ENCODE results near the gene USP10.
"Not testable (repeated sequence)": the region's sequence is repeated elsewhere in the genome, so short reads cannot be mapped to it uniquely, and the experiment has no call there.

USP10 gene

DNA sequence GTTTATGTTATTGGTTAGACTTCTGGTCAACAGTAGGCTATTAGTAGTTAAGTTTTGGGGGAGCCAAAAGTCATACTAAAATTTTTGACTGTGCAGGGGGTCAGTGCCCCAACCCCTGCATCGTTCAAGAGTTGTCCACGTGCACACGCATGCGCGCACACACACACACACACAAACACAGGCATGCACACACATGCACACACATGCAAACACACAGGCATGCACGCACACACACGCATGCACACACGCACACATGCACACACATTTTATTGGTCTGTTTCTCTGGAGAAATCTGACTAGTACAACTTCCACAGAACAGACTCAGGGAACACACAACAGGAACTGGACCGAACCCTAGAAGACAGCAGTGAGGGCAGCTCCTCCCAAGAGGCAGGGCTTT, 24.4 kb upstream of the USP10 start:
- no peak for DNase-seq

- DNase-seq = no peak
Observed at GRCh38 chr16:84675884-84676283, 23.9 kb upstream of the USP10 start.

DNA sequence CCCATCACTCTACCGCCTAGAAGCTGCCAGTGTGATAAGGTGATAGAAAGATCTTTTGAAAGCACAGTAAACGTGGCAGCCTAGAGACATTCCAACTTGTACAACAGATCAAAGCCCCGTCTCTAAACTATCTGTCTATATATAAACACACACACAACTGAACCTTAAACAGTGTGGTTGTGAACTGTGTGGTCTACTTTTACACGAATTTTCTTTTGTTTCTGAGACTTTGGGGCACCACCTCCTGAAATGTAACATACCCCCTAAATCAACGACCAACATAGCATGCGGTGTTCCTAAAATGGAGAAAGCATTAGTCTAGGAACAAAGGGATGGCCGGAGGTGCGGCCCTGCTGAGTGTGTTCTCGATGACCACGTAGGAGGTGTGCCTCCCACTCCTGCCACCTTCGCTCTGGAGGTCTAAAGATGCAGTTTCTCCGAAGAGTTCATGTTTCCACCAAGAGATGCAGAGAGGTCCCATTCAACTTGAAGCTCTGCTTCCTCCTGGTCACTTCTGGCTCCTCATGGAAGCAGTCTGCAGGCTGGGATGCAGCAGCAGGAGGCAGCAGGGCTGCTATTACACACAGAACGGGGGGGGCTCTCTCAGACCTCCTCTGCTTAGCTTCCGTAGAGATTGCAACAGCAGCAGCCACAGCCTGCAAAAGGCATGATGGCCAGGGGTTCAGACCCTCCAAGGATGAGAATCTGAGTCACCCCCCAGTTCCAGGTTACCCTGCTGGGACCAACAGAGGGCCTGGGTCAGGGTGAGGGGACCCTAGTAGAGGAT, 22.6 kb upstream of the USP10 start:
- no peak for DNase-seq

DNA sequence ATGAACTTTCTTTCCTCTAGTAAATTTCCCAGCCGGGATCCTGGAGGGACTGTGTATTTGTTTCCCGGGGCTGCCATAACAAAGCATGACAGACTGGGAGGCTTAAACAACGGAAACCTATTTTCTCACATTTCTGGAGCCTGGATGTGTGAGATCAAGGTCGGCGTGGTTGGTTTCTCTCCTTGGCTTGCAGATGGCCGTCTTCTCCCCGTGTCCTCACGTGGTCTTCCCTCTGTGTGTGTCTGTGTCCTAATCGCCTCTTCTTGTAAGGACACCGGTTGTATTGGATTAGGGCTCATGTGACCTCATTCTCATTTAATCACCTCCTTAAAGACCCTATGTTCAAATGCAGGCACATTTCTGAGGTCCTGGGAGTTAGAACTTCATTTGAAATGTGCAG, 22.0 kb upstream of the USP10 start:
- DNase-seq = no peak

GRCh38 chr16:84678541-84678940, 21.3 kb upstream of the USP10 start:
- no peak for DNase-seq

DNA sequence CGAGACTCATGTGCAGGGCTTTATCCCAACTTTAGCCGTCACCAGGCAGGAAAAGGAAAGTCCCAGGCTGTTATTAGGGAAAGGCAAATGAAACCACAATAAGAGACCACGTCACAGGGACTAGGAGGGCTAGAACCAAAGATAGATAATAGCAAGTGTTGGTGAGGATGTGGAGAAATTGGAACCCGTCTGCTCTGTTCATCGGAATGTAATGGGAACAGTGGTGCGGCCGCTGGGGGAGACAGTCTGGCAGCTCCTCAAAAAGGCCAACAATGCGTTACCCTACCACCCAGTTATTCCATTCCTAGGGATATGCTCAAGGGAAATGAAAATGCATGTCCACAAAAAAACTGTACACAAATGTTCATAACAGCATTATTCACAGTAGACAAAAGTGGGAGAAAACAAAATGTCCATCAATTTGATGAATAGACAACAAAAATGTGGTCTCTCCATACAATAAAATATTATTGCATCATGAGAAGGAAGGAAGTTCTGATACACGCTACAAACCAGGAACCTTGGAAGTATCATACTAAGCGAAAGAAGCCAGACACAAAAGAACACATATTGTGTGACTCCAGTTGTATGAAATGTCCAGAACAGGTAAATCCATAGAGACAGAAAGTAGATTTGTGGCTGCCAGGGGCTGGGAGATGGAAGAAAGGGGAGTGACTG, 19.5 kb upstream of the USP10 start:
- no peak for DNase-seq

DNA sequence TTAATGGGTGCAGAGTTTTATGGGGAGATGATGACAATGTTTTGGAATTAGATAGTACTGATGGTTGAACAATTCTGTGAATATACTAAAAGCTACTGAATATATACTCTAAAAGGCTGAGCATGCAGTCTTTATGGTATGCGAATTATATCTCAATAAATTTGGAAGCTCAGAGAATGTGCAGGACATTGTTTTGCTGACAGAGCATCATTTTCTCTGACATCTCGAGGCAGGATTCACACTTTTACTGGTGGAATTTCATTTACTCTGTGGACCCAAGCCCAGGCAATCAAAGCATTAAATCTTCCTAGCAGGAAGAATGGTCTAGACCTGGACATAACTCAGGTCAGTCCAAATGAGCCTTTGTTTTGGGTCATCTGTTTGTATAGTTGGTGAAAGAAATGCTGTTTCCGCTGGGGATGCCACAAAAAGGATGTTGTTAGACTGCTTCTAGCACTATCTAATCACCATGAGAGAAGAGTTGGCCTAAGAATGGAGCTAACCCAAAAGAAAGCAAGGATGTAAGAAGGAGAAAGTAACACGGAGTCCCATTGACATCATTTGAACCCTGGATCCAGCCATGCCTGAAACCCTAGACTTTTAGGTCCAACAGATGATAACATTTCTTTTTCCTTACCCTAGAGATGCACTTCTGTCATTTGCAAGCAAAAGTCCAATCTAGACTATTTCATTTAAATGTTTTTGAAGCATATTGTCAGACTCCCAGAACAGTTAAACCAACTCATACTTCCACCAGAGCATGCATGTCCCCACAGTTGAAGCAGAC, 18.8 kb upstream of the USP10 start:
- no peak for DNase-seq

GRCh38 chr16:84683691-84684591, 15.9 kb upstream of the USP10 start:
- DNase-seq = no peak

DNA sequence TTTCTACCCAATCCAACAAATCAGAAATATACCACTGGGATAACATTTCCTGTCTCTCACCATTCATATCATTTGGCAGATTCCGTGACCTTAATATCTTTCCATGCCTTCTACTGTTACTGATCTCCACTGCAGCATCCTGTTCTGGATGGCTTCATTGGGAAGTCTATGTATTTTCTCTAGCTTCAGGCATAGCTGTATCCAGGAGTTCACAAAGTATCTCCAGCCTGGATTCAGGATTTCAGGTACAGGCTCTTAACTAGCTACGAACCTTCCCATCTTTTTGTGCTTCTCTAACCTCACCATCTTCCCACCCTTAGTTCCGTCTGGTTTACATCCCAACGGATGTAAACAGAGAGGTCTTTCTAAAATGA, 15.2 kb upstream of the USP10 start:
- DNase-seq = no peak

GRCh38 chr16:84685210-84685609, 14.6 kb upstream of the USP10 start:
- DNase-seq = no peak

- DNase-seq = no peak
Observed at GRCh38 chr16:84686707-84687298, 13.0 kb upstream of the USP10 start.

- no peak for DNase-seq
Observed at GRCh38 chr16:84687715-84688114, 12.1 kb upstream of the USP10 start.

DNA sequence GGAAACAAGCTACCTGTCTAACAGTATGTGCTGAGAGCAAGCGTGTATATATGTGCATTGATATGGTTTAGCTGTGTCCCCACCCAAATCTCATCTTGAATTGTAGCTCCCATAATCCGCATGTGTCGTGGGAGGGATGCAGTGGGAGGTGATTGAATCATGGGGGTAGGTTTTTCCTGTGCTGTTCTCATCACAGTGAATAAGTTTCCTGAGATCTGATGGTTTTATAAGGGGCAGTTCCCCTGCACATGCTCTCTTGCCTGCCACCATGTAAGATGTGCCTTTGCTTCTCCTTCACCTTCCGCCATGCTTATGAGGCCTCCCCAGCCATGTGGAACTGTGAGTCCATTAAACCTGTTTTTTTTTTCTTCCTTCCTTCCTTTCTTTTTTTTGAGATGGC, 11.6 kb upstream of the USP10 start:
- not testable (repeated sequence) for DNase-seq

DNA sequence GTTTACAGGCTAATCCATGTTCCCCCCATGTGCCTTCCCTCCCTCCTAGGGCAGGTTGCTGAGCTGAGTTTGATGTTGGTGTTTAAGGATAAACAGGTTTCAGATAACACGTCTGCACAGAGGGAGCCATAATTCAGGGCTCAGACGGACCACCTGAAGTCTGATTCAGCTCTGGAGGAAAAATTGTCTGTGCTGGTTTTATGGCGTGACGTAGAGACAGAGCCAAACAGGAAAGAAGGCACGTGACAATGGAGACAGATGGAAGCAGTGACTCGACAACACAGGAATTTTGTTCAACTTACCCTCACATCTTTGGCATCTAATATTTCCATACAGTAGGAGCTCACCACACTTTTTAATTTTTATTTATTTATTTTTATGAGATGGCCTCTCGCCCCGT, 10.7 kb upstream of the USP10 start:
- no peak for DNase-seq

- no peak for DNase-seq
Observed at GRCh38 chr16:84690088-84690819, 9.5 kb upstream of the USP10 start.

- no peak for DNase-seq
Observed at GRCh38 chr16:84692451-84693214, 7.2 kb upstream of the USP10 start.

GRCh38 chr16:84693869-84694268, 5.9 kb upstream of the USP10 start:
- DNase-seq = not testable (repeated sequence)

GRCh38 chr16:84694980-84695379, 4.8 kb upstream of the USP10 start:
- no peak for DNase-seq

GRCh38 chr16:84699147-84699711, 571 bp upstream of the USP10 start:
- no peak for DNase-seq

Measured in NCI-H446 (cell line).